ENCODE measurements around the gene ATG10.

GRCh38 chr5:82167372-82167935 lies 195.6 kb downstream of the ATG10 start:
- TF ChIP-seq, protein P1, sequence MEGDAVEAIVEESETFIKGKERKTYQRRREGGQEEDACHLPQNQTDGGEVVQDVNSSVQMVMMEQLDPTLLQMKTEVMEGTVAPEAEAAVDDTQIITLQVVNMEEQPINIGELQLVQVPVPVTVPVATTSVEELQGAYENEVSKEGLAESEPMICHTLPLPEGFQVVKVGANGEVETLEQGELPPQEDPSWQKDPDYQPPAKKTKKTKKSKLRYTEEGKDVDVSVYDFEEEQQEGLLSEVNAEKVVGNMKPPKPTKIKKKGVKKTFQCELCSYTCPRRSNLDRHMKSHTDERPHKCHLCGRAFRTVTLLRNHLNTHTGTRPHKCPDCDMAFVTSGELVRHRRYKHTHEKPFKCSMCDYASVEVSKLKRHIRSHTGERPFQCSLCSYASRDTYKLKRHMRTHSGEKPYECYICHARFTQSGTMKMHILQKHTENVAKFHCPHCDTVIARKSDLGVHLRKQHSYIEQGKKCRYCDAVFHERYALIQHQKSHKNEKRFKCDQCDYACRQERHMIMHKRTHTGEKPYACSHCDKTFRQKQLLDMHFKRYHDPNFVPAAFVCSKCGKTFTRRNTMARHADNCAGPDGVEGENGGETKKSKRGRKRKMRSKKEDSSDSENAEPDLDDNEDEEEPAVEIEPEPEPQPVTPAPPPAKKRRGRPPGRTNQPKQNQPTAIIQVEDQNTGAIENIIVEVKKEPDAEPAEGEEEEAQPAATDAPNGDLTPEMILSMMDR (IDR thresholded peaks at IDR 0.05): no peak
- TF ChIP-seq POLR2AphosphoS5 (IDR thresholded peaks at IDR 0.05; ENCODE audit: insufficient read depth in 1 of 2, low read depth in 1 of 2) (no peak), POLR2A (IDR thresholded peaks at IDR 0.05) (no peak)
